Neural cell (in vitro differentiated cells): ENCODE measurements around the gene SAE1. TPM values are rescaled to one million over a fixed set of nuclear protein-coding genes. Genes with fewer than 3 reads are reported as not detected.

ENCODE experiments used
- H2AFZ ChIP-seq: fragments of 200-600, 300-800 bp; sonication (generic), shearing (Covaris generic); 2 replicates; pipeline ENCODE4 v1.6.0; 2014; ENCODE audit warnings: low read depth, mild to moderate bottlenecking, antibody characterized with exemption, low read length, moderate library complexity
- H3F3A ChIP-seq: fragments of 200-600 bp; shearing (Covaris generic); 2 replicates; pipeline ENCODE4 v1.6.1; 2016; ENCODE audit warnings: mild to moderate bottlenecking, moderate library complexity, mixed read lengths, antibody characterized with exemption, low read length; ENCODE audit not compliant: insufficient read depth, poor library complexity, severe bottlenecking
- H3K27ac ChIP-seq: fragments of 200-600, 300-800 bp; sonication (generic), shearing (Covaris generic); 2 replicates; pipeline ENCODE4 v1.5.1; 2014; ENCODE audit warnings: mild to moderate bottlenecking, low read length, moderate library complexity
- H3K27me3 ChIP-seq: fragments of 300-800, 200-600 bp; sonication (generic), shearing (Covaris generic); 2 replicates; pipeline ENCODE4 v1.6.0; 2014; ENCODE audit warnings: mild to moderate bottlenecking, low read depth, low read length, moderate library complexity; ENCODE audit not compliant: insufficient read depth
- H3K36me3 ChIP-seq: fragments of 300-800, 200-600 bp; sonication (generic), shearing (Covaris generic); 2 replicates; pipeline ENCODE4 v1.5.1; 2014; ENCODE audit warnings: mild to moderate bottlenecking, antibody characterized with exemption, low read length, moderate library complexity; ENCODE audit not compliant: insufficient read depth
- H3K4me2 ChIP-seq: fragments of 300-800, 200-600 bp; sonication (generic), shearing (Covaris generic); 2 replicates; pipeline ENCODE4 v1.6.0; 2014; ENCODE audit warnings: mild to moderate bottlenecking, low read length
- H3K4me3 ChIP-seq: fragments of 300-800, 200-600 bp; sonication (generic), shearing (Covaris generic); 2 replicates; pipeline ENCODE4 v1.5.1; 2014; ENCODE audit warnings: mild to moderate bottlenecking, low read length, moderate library complexity
- H3K79me2 ChIP-seq: fragments of 200-600 bp; shearing (Covaris generic); replicated peaks from 2 replicates; pipeline ENCODE4 v1.6.0; 2014; ENCODE audit warnings: mild to moderate bottlenecking, low read length, moderate library complexity; ENCODE audit not compliant: insufficient read depth
- H3K9ac ChIP-seq: fragments of 300-800, 200-600 bp; sonication (generic), shearing (Covaris generic); 2 replicates; pipeline ENCODE4 v1.6.1; 2016; ENCODE audit warnings: mild to moderate bottlenecking, low read length, mixed read lengths
- H3K9me2 ChIP-seq: fragments of 200-600 bp; shearing (Covaris generic); 2 replicates; pipeline ENCODE4 v1.6.1; 2016; ENCODE audit warnings: mild to moderate bottlenecking, low read length, mixed read lengths; ENCODE audit not compliant: insufficient read depth
- H3K9me3 ChIP-seq: fragments of 200-600, 300-800 bp; sonication (generic), shearing (Covaris generic); 2 replicates; pipeline ENCODE4 v1.6.1; 2016; ENCODE audit warnings: mild to moderate bottlenecking, mixed run types, low read length, moderate library complexity, mixed read lengths
- H4K20me1 ChIP-seq: fragments of 200-600 bp; shearing (Covaris generic); 2 replicates; pipeline ENCODE4 v1.6.1; 2016; ENCODE audit warnings: mild to moderate bottlenecking, mixed run types; ENCODE audit not compliant: insufficient read depth
- CTCF ChIP-seq: fragments of 450-650 bp; IDR thresholded peaks from 2 replicates; pipeline ENCODE4 v1.5.1; 2014; ENCODE audit warnings: antibody characterized with exemption, mild to moderate bottlenecking, moderate library complexity; ENCODE audit not compliant: poor library complexity, severe bottlenecking
- EP300 ChIP-seq: fragments of 450-650 bp; conservative IDR thresholded peaks from 2 replicates; pipeline ENCODE4 v1.6.1; 2014; ENCODE audit warnings: antibody characterized with exemption, mild to moderate bottlenecking, moderate library complexity; ENCODE audit not compliant: poor library complexity, severe bottlenecking
- EZH2 ChIP-seq: fragments of 200-600, 300-800 bp; shearing (Covaris generic), sonication (generic); IDR thresholded peaks from 2 replicates; pipeline ENCODE4 v1.6.1; 2014; ENCODE audit warnings: antibody characterized with exemption, low read length, borderline replicate concordance, mild to moderate bottlenecking; ENCODE audit not compliant: insufficient read depth, poor library complexity, severe bottlenecking
- MXI1 ChIP-seq: fragments of 450-650 bp; conservative IDR thresholded peaks from 2 replicates; pipeline ENCODE4 v1.6.1; 2014; ENCODE audit warnings: antibody characterized with exemption, mild to moderate bottlenecking; ENCODE audit not compliant: poor library complexity, severe bottlenecking
- POLR2AphosphoS5 ChIP-seq: IDR thresholded peaks from 2 replicates; pipeline ENCODE4 v1.6.1; 2012
- RAD21 ChIP-seq: fragments of 450-650 bp; conservative IDR thresholded peaks from 2 replicates; pipeline ENCODE4 v1.6.1; 2014; ENCODE audit warnings: antibody characterized with exemption, mild to moderate bottlenecking, moderate library complexity
- REST ChIP-seq: IDR thresholded peaks from 2 replicates; pipeline ENCODE4 v1.6.1; 2012; ENCODE audit warnings: borderline replicate concordance
- SMC3 ChIP-seq: fragments of 450-650 bp; conservative IDR thresholded peaks from 2 replicates; pipeline ENCODE4 v1.6.1; 2014; ENCODE audit warnings: antibody characterized with exemption, mild to moderate bottlenecking, moderate library complexity; ENCODE audit not compliant: poor library complexity
- TAF1 ChIP-seq: IDR thresholded peaks from 2 replicates; pipeline ENCODE4 v1.6.1; 2012; ENCODE audit warnings: low read depth
- polyA plus RNA-seq: library from polyadenylated mRNA; depleted of rRNA; stranded (reverse); fragments of >200 nt; gene quantifications from 2 replicates; pipeline ENCODE4 v1.2.3, GENCODE V29; 2014

Gene SAE1
- polyA plus RNA-seq, 1 donor from 2014 or later, result 178 TPM

- H3K9me2 ChIP-seq, result no peaks in the 10 kb centered on the region
- H3K79me2 ChIP-seq, result no peaks in the 10 kb centered on the region
- H3K4me2 ChIP-seq, result no peak overlapping the region
- no peaks in the 10 kb centered on the region for H3K27me3 ChIP-seq
- no peaks in the 10 kb centered on the region for H4K20me1 ChIP-seq
- no peaks in the 10 kb centered on the region for H3K9me3 ChIP-seq
- H3K9ac ChIP-seq, result no peak overlapping the region
- no peaks in the 10 kb centered on the region for H3F3A ChIP-seq
- H2AFZ ChIP-seq, result no peak overlapping the region
- TF ChIP-seq REST, result no peak
- TF ChIP-seq TAF1, result no peak
- no peak for TF ChIP-seq CTCF
- TF ChIP-seq EP300, result no peak
- TF ChIP-seq EZH2, result no peak
- TF ChIP-seq POLR2AphosphoS5, result no peak
- TF ChIP-seq MXI1, result no peak
- TF ChIP-seq SMC3, result no peak
- TF ChIP-seq RAD21, result no peak
- H3K27ac ChIP-seq, result no peak overlapping the region
- no peaks in the 10 kb centered on the region for H3K36me3 ChIP-seq
- no peak overlapping the region for H3K4me3 ChIP-seq
Observed at GRCh38 chr19:47195434-47195833, 64.8 kb downstream of the SAE1 start.

- no peaks in the 10 kb centered on the region for H3K36me3 ChIP-seq
- H3F3A ChIP-seq, result no peaks in the 10 kb centered on the region
- no peak overlapping the region for H3K27ac ChIP-seq
- H3K9me3 ChIP-seq, result no peaks in the 10 kb centered on the region
- no peaks in the 10 kb centered on the region for H3K27me3 ChIP-seq
- no peaks in the 10 kb centered on the region for H4K20me1 ChIP-seq
- no peak overlapping the region for H2AFZ ChIP-seq
- H3K9me2 ChIP-seq, result no peaks in the 10 kb centered on the region
- no peak for TF ChIP-seq POLR2AphosphoS5
- no peak for TF ChIP-seq REST
- no peak for TF ChIP-seq RAD21
- no peak for TF ChIP-seq SMC3
- no peak for TF ChIP-seq EZH2
- TF ChIP-seq TAF1, result no peak
- TF ChIP-seq MXI1, result no peak
- TF ChIP-seq CTCF, result no peak
- TF ChIP-seq EP300, result no peak
- H3K4me3 ChIP-seq, result no peak overlapping the region
- no peak overlapping the region for H3K4me2 ChIP-seq
- H3K79me2 ChIP-seq, result no peaks in the 10 kb centered on the region
- H3K9ac ChIP-seq, result no peak overlapping the region
Observed at GRCh38 chr19:47197141-47197540, 66.5 kb downstream of the SAE1 start.
